Astrocyte (in vitro differentiated cells and primary cell): ENCODE measurements around the gene FGD6.

ENCODE experiments used
- EZH2 ChIP-seq: IDR thresholded peaks from 2 replicates; pipeline ENCODE4 v1.6.1; 2012; ENCODE audit warnings: mild to moderate bottlenecking, low read length, inconsistent platforms; ENCODE audit not compliant: insufficient read depth
- TF ChIP-seq, protein P1 (sequence below): IDR thresholded peaks from 2 replicates; pipeline ENCODE4 v1.5.1; 2011; ENCODE audit warnings: low read depth, mild to moderate bottlenecking, inconsistent platforms, low read length, moderate library complexity; ENCODE audit not compliant: insufficient read depth

DNA sequence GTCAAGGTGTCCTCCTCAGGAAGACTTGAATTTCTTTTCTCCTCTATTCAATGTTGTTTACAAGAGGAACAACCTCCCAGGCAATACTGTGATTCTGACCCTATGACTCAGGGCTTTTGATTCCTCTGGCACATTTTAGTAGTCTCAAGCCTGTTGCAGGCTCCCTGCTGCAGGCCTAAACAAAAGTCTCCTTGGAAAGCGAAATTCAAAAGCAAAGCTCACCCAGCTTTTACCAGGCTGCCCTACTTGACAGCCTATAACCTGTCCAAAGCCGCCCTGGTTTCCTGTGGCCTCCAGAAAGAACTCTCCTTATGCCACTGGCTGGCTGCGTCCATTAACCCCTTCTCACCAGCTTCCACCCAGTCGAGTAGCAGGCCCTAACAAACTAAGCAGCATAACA is 11.6 kb downstream of the FGD6 start:
- TF ChIP-seq, protein P1, sequence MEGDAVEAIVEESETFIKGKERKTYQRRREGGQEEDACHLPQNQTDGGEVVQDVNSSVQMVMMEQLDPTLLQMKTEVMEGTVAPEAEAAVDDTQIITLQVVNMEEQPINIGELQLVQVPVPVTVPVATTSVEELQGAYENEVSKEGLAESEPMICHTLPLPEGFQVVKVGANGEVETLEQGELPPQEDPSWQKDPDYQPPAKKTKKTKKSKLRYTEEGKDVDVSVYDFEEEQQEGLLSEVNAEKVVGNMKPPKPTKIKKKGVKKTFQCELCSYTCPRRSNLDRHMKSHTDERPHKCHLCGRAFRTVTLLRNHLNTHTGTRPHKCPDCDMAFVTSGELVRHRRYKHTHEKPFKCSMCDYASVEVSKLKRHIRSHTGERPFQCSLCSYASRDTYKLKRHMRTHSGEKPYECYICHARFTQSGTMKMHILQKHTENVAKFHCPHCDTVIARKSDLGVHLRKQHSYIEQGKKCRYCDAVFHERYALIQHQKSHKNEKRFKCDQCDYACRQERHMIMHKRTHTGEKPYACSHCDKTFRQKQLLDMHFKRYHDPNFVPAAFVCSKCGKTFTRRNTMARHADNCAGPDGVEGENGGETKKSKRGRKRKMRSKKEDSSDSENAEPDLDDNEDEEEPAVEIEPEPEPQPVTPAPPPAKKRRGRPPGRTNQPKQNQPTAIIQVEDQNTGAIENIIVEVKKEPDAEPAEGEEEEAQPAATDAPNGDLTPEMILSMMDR = no peak
- TF ChIP-seq EZH2 = no peak
